ENCODE data around the gene PAPPA2. TPM values are rescaled to one million over a fixed set of nuclear protein-coding genes. Genes with fewer than 3 reads are reported as not detected.

Gene PAPPA2
- total and polyA plus RNA-seq, 2 of the 8 experiments (the other 6 are each of a cell fraction or from before 2014, with no cell fraction given) = 0.08 to 0.88 TPM

DNA sequence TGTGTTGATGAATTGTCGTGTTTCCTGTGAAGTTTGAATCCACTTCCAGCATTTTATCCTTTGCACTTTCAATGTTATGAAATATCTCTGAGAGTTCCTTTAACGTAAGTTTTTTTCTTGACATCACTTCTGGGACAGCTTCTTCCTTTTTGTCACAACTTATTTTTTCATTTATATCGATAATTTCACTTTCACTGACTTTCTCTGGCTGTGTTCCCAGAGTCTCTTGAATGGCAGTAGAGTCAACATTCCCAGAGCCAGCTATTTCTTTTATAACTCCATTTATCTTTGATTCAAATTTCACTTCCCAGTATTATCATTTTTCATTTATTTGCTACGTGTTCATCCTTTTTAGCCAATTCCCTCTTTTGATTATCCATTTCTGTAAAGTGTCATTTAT, 256.5 kb downstream of the PAPPA2 start:
- H3K4me1 ChIP-seq (replicated peaks in 1 of 4; ENCODE audit: control insufficient read depth in 3 of 4, insufficient read depth in 4 of 4, low read length in 3 of 4) = no peaks in the 10 kb centered on the region
- no peaks in the 10 kb centered on the region for H3K79me2 ChIP-seq (ENCODE audit: control insufficient read depth in 1 of 2, insufficient read depth in 2 of 2, low read length in 2 of 2)
- DNase-seq (ENCODE audit: low read depth in 1 of 2, low spot score in 2 of 2) (no peak), FAIRE-seq (no peak)
- H4K5ac ChIP-seq (ENCODE audit: insufficient read length, low read depth, low read length) = no peak overlapping the region
- no peak overlapping the region for H2BK120ac ChIP-seq (replicated peaks; ENCODE audit: low read depth, low read length)
- H3K27me3 ChIP-seq (replicated peaks in 1 of 4; ENCODE audit: control insufficient read depth in 3 of 4, extremely low read depth in 1 of 4, insufficient read depth in 3 of 4, low read length in 3 of 4) = no peaks in the 10 kb centered on the region
- H2BK12ac ChIP-seq (ENCODE audit: low read depth, low read length) = no peak overlapping the region
- H3K18ac ChIP-seq (ENCODE audit: extremely low read depth, low read length) = no peak overlapping the region
- H3K9ac ChIP-seq (replicated peaks in 1 of 4; ENCODE audit: extremely low read depth in 1 of 4, low read depth in 3 of 4, low read length in 3 of 4) = no peak overlapping the region
- no peak overlapping the region for H3K14ac ChIP-seq (ENCODE audit: insufficient read length)
- H4K91ac ChIP-seq (replicated peaks; ENCODE audit: insufficient read length, low read length) = no peak overlapping the region
- H3K4me2 ChIP-seq (ENCODE audit: insufficient read depth in 1 of 2, low read depth in 2 of 2, low read length in 2 of 2) = no peak overlapping the region
- no peak overlapping the region for H3K27ac ChIP-seq (ENCODE audit: low read depth, low read length)
- H4K8ac ChIP-seq (ENCODE audit: extremely low read depth, insufficient read depth, low read length) = no peak overlapping the region
- H2BK15ac ChIP-seq (ENCODE audit: low read length) = no peak overlapping the region
- H2AFZ ChIP-seq (ENCODE audit: low read length) = no peak overlapping the region
- 87% methylated on average over 4 of the region's 4 CpGs; no CpG with 5 or more reads in 1 of the 2 experiments for whole genome bisulfite sequencing, 2 experiments (ENCODE audit: extremely low coverage in 1 of 2, insufficient coverage in 1 of 2, insufficient read length in 1 of 2, insufficient replicate concordance in 2 of 2, low coverage in 1 of 2, low lambda C conversion rate in 2 of 2, missing lambda C conversion rate in 1 of 2)
- no peak overlapping the region for H2BK5ac ChIP-seq (ENCODE audit: low read depth, low read length)
- no peaks in the 10 kb centered on the region for H3K9me3 ChIP-seq (ENCODE audit: insufficient read depth in 2 of 2, low read depth in 1 of 2, low read length in 1 of 2)
- H3K56ac ChIP-seq (replicated peaks; ENCODE audit: insufficient read length, low read depth, low read length) = no peak overlapping the region
- no peak overlapping the region for H2BK20ac ChIP-seq (ENCODE audit: low read length)
- no peaks in the 10 kb centered on the region for H3K36me3 ChIP-seq (ENCODE audit: control insufficient read depth in 2 of 4, insufficient read depth in 4 of 4, low read length in 3 of 4)
- no peaks in the 10 kb centered on the region for H3K79me1 ChIP-seq (ENCODE audit: low read depth, low read length)
- ChIA-PET CTCF (ENCODE audit: partially characterized antibody) (no interaction called here), POLR2A (ENCODE audit: partially characterized antibody) (no interaction called here)
- H4K20me1 ChIP-seq (replicated peaks in 1 of 2; ENCODE audit: control insufficient read depth in 1 of 2, insufficient read depth in 2 of 2, low read length in 2 of 2) = no peaks in the 10 kb centered on the region
- no peak overlapping the region for H3K23ac ChIP-seq (ENCODE audit: insufficient read length)
- no peaks in the 10 kb centered on the region for H3K23me2 ChIP-seq (ENCODE audit: low read depth, low read length)
- TF ChIP-seq NRF1 (IDR thresholded peaks at IDR 0.05; ENCODE audit: low read depth, low read length) = no peak
- no peak for TF ChIP-seq HDAC6 (IDR thresholded peaks at IDR 0.05; ENCODE audit: low read depth, low read length)
- TF ChIP-seq, protein P1, sequence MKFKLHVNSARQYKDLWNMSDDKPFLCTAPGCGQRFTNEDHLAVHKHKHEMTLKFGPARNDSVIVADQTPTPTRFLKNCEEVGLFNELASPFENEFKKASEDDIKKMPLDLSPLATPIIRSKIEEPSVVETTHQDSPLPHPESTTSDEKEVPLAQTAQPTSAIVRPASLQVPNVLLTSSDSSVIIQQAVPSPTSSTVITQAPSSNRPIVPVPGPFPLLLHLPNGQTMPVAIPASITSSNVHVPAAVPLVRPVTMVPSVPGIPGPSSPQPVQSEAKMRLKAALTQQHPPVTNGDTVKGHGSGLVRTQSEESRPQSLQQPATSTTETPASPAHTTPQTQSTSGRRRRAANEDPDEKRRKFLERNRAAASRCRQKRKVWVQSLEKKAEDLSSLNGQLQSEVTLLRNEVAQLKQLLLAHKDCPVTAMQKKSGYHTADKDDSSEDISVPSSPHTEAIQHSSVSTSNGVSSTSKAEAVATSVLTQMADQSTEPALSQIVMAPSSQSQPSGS (IDR thresholded peaks at IDR 0.05; ENCODE audit: low read length) = no peak
- TF ChIP-seq ZNF274 (IDR thresholded peaks at IDR 0.05; ENCODE audit: borderline replicate concordance, extremely low read depth, low read length) = no peak
- no peak for TF ChIP-seq NANOG (IDR thresholded peaks at IDR 0.05; ENCODE audit: insufficient read depth, low read depth, low read length, poor library complexity, severe bottlenecking)
- TF ChIP-seq RAD21 (IDR thresholded peaks at IDR 0.05 in 1 of 2, conservative IDR thresholded peaks at IDR 0.05 in 1 of 2; ENCODE audit: low read depth in 2 of 2, low read length in 2 of 2) = no peak
- TF ChIP-seq RXRA (IDR thresholded peaks at IDR 0.05; ENCODE audit: insufficient read depth, low read depth, low read length) = no peak
- TF ChIP-seq ASH2L (IDR thresholded peaks at IDR 0.05; ENCODE audit: low read length) = no peak
- no peak for TF ChIP-seq YY1 (IDR thresholded peaks at IDR 0.05; ENCODE audit: low read depth, low read length)
- TF ChIP-seq SAP30 (IDR thresholded peaks at IDR 0.05; ENCODE audit: insufficient read depth, insufficient replicate concordance, low read length) = no peak
- no peak overlapping the region for H2AK5ac ChIP-seq (ENCODE audit: low read depth, low read length)
- H3K4ac ChIP-seq (replicated peaks; ENCODE audit: insufficient read length, low read depth, low read length) = no peak overlapping the region
- no peak overlapping the region for H3K4me3 ChIP-seq (ENCODE audit: extremely low read depth in 1 of 4, insufficient read depth in 2 of 4, low read depth in 3 of 4, low read length in 4 of 4)
